NCI-H146 treated with DMSO at 0.1 percent for 48 hours (cell line): Measurements from ENCODE around the gene LAPTM5.

Experiments used
- DNase-seq: peaks from one replicate; lab custom pipeline; 2025; ENCODE audit not compliant: unreplicated experiment; lab: John Stamatoyannopoulos, UW

The LAPTM5 gene

GRCh38 chr1:30732277-30732996, 25.1 kb downstream of the LAPTM5 start:
- DNase-seq = no peak

- DNase-seq = no peak
Measured at GRCh38 chr1:30731806-30732276, 25.7 kb downstream of the LAPTM5 start.

- no peak for DNase-seq
Measured at GRCh38 chr1:30731109-30731805, 26.3 kb downstream of the LAPTM5 start.

GRCh38 chr1:30730346-30731108, 27.0 kb downstream of the LAPTM5 start:
- DNase-seq = no peak

GRCh38 chr1:30729901-30730300, 27.7 kb downstream of the LAPTM5 start:
- DNase-seq = no peak

- no peak for DNase-seq
Measured at GRCh38 chr1:30728832-30729638, 28.5 kb downstream of the LAPTM5 start.

GRCh38 chr1:30728340-30728739, 29.2 kb downstream of the LAPTM5 start:
- DNase-seq = no peak

GRCh38 chr1:30727824-30728223, 29.8 kb downstream of the LAPTM5 start:
- no peak for DNase-seq

- DNase-seq = no peak
Measured at GRCh38 chr1:30726773-30727684, 30.5 kb downstream of the LAPTM5 start.

GRCh38 chr1:30726236-30726635, 31.3 kb downstream of the LAPTM5 start:
- no peak for DNase-seq

GRCh38 chr1:30725450-30726095, 32.0 kb downstream of the LAPTM5 start:
- DNase-seq = no peak

GRCh38 chr1:30724655-30725421, 32.7 kb downstream of the LAPTM5 start:
- no peak for DNase-seq

- DNase-seq = no peak
Measured at GRCh38 chr1:30724175-30724574, 33.4 kb downstream of the LAPTM5 start.

- DNase-seq = no peak
Measured at GRCh38 chr1:30723331-30723755, 34.2 kb downstream of the LAPTM5 start, which contains the start of gene MATN1. Gene MATN1 (minus strand): TSS chr1:30723585. CDS start chr1:30723551, 34 bp downstream.

- DNase-seq = no peak
Measured at GRCh38 chr1:30721812-30722537, 35.6 kb downstream of the LAPTM5 start.

GRCh38 chr1:30721341-30721793, 36.2 kb downstream of the LAPTM5 start:
- no peak for DNase-seq
